PC-9 (cell line): ENCODE measurements around the gene COIL.

ENCODE experiments used
- CTCF ChIP-seq: fragments of 200-600 bp; sonication (generic); conservative IDR thresholded peaks from 2 replicates; pipeline ENCODE4 v1.6.1; 2017; ENCODE audit warnings: mixed run types, antibody characterized with exemption, mild to moderate bottlenecking, moderate library complexity
- EZH2 ChIP-seq: fragments of 200-600 bp; sonication (generic); IDR thresholded peaks from 2 replicates; pipeline ENCODE4 v1.8.0; 2017; ENCODE audit warnings: antibody characterized with exemption, low read depth

GRCh38 chr17:56899403-56899802 is 61.4 kb downstream of the COIL start:
- TF ChIP-seq CTCF (no peak), EZH2 (no peak)
